ENCODE data around the gene GAS2. TPM values are rescaled to one million over a fixed set of nuclear protein-coding genes. Genes with fewer than 3 reads are reported as not detected.

The GAS2 gene
- polyA plus RNA-seq, 2 of the 4 experiments (the other 2 are of a cell fraction): 0.84 to 1.0 TPM

GRCh38 chr11:22764735-22765134 lies 98.3 kb downstream of the GAS2 start:
- TF ChIP-seq MAX (IDR thresholded peaks at IDR 0.05): no peak
- WGBS (ENCODE audit: missing lambda C conversion rate): 7% methylated on average over 2 of the region's 2 CpGs
- Histone ChIP-seq H3K4me2 (no peak overlapping the region), H3K4me1 (no peaks in the 10 kb centered on the region), H3K27ac (no peak overlapping the region), H3K4me3 (no peak overlapping the region), H3K9me3 (no peaks in the 10 kb centered on the region)
- ATAC-seq (no peak), DNase-seq (ENCODE audit: low read depth in 1 of 2, low spot score in 1 of 2) (no peak), FAIRE-seq (no peak)
- ChIA-PET POLR2A (no interaction called here), CTCF (interaction anchor here (0.9 kb wide), 2 partner anchors 16 to 23 kb away, joined by 3 to 5 read pairs; no protein-coding TSS in a partner anchor)

GRCh38 chr11:22768281-22768680 lies 101.9 kb downstream of the GAS2 start:
- DNase-seq (ENCODE audit: low read depth in 1 of 2, low spot score in 1 of 2) (no peak), FAIRE-seq (no peak), ATAC-seq (no peak)
- Histone ChIP-seq H3K9me3 (no peaks in the 10 kb centered on the region), H3K27ac (no peak overlapping the region), H3K4me1 (no peaks in the 10 kb centered on the region), H3K4me3 (no peak overlapping the region), H3K4me2 (no peak overlapping the region)
- CTCF ChIA-PET: no interaction called here
- TF ChIP-seq HMGXB4 (CRISPR knock-in tag; IDR thresholded peaks at IDR 0.05; ENCODE audit: borderline replicate concordance) (no peak), TP53 (CRISPR knock-in tag; IDR thresholded peaks at IDR 0.05) (no peak), FOSL2 (IDR thresholded peaks at IDR 0.05) (no peak), FOSL2 (CRISPR knock-in tag; IDR thresholded peaks at IDR 0.05) (no peak), CHD4 (IDR thresholded peaks at IDR 0.05; ENCODE audit: borderline replicate concordance) (no peak), JUNB (IDR thresholded peaks at IDR 0.05) (no peak), EHMT2 (IDR thresholded peaks at IDR 0.05; ENCODE audit: low read depth) (no peak), BHLHE40 (IDR thresholded peaks at IDR 0.05; ENCODE audit: low read depth, low read length) (no peak), MYC (IDR thresholded peaks at IDR 0.05; ENCODE audit: borderline replicate concordance, low read length) (no peak), ZSCAN20 (CRISPR knock-in tag; IDR thresholded peaks at IDR 0.05) (no peak), BCL3 (IDR thresholded peaks at IDR 0.05) (no peak), HOXA7 (CRISPR knock-in tag; IDR thresholded peaks at IDR 0.05) (no peak), E2F6 (IDR thresholded peaks at IDR 0.05; ENCODE audit: borderline replicate concordance, low read depth) (no peak), FOXS1 (CRISPR knock-in tag; IDR thresholded peaks at IDR 0.05) (no peak), ZNF302 (CRISPR knock-in tag; IDR thresholded peaks at IDR 0.05) (no peak), GATA3 (IDR thresholded peaks at IDR 0.05; ENCODE audit: borderline replicate concordance) (no peak), ZFP36 (IDR thresholded peaks at IDR 0.05; ENCODE audit: borderline replicate concordance, partially characterized antibody) (no peak), RNF2 (IDR thresholded peaks at IDR 0.05; ENCODE audit: borderline replicate concordance, low read depth) (no peak), CBX8 (IDR thresholded peaks at IDR 0.05) (no peak)
- whole genome bisulfite sequencing (ENCODE audit: missing lambda C conversion rate): 0% methylated on average over 1 of the region's 1 CpG
- POLR2A ChIA-PET: no interaction called here

- POLR2A ChIA-PET: no interaction called here
- DNase-seq (ENCODE audit: low read depth in 1 of 2, low spot score in 1 of 2) (no peak), ATAC-seq (no peak), FAIRE-seq (no peak)
- TF ChIP-seq MYC (IDR thresholded peaks at IDR 0.05; ENCODE audit: borderline replicate concordance, low read length) (no peak), CBX8 (IDR thresholded peaks at IDR 0.05) (no peak), TFCP2L1 (CRISPR knock-in tag; IDR thresholded peaks at IDR 0.05) (no peak), NPAS2 (CRISPR knock-in tag; IDR thresholded peaks at IDR 0.05; ENCODE audit: borderline replicate concordance) (no peak), BHLHE40 (IDR thresholded peaks at IDR 0.05; ENCODE audit: low read depth, low read length) (no peak), RARB (CRISPR knock-in tag; IDR thresholded peaks at IDR 0.05) (no peak), EP300 (IDR thresholded peaks at IDR 0.05) (no peak), KDM5A (IDR thresholded peaks at IDR 0.05) (no peak), FOSB (CRISPR knock-in tag; IDR thresholded peaks at IDR 0.05) (no peak), NR3C1 (IDR thresholded peaks at IDR 0.05) (no peak), TP53 (CRISPR knock-in tag; IDR thresholded peaks at IDR 0.05) (no peak), CHD2 (IDR thresholded peaks at IDR 0.05; ENCODE audit: low read length, partially characterized antibody) (no peak), ZFP36 (IDR thresholded peaks at IDR 0.05; ENCODE audit: borderline replicate concordance, partially characterized antibody) (no peak), HMGXB4 (CRISPR knock-in tag; IDR thresholded peaks at IDR 0.05; ENCODE audit: borderline replicate concordance) (no peak), JUNB (IDR thresholded peaks at IDR 0.05) (no peak)
- no peaks in the 10 kb centered on the region for H3K4me1 ChIP-seq
- no peaks in the 10 kb centered on the region for H3K9me3 ChIP-seq
- WGBS (ENCODE audit: missing lambda C conversion rate): 0% methylated on average over 1 of the region's 1 CpG
- H3K4me3 ChIP-seq: no peak overlapping the region
- CTCF ChIA-PET: no interaction called here
- no peak overlapping the region for H3K4me2 ChIP-seq
- H3K27ac ChIP-seq: no peak overlapping the region
These were observed 102.7 kb downstream of the GAS2 start for GRCh38 chr11:22769081-22769480.

Data from A549 (cell line).